Neuron (in vitro differentiated cells): ENCODE results near the gene A4GALT.
"Not testable (repeated sequence)": the region's sequence is repeated elsewhere in the genome, so short reads cannot be mapped to it uniquely, and the experiment has no call there.

Experiments used
- H2AFZ ChIP-seq: one replicate; pipeline ENCODE4 v1.6.1; 2013; ENCODE audit warnings: low read depth, mild to moderate bottlenecking, inconsistent platforms, low read length, moderate library complexity
- H3K27me3 ChIP-seq: one replicate; pipeline ENCODE4 v1.6.1; 2013; ENCODE audit warnings: low read length; ENCODE audit not compliant: insufficient read depth
- H3K36me3 ChIP-seq: one replicate; pipeline ENCODE4 v1.6.1; 2013; ENCODE audit warnings: low read length; ENCODE audit not compliant: insufficient read depth
- H3K4me1 ChIP-seq: one replicate; pipeline ENCODE4 v1.6.1; 2013; ENCODE audit warnings: low read length; ENCODE audit not compliant: insufficient read depth
- H3K4me3 ChIP-seq: 2 replicates; pipeline ENCODE4 v1.5.1; 2013; ENCODE audit warnings: mild to moderate bottlenecking, low read length, moderate library complexity
- H3K9me3 ChIP-seq: one replicate; pipeline ENCODE4 v1.6.1; 2013; ENCODE audit warnings: low read length

The A4GALT gene

DNA sequence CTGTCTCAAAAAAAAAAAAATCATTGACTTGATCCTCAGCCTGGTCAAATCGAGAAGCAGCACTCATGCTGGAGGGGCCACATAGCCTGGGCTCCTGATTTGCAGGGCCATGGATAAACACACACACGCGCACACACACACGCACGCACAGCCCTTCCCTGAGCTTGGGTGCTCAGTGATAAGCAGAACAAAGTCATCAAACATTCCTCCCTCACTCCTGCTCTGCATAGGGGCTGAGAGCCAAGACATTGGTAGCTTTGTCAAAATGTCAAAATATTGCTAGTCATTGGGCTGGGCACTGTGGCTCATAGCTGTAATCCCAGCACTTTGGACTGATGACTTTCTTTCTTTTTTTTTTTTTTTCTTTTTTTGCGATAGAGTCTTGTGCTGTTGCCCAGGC, 34.0 kb upstream of the A4GALT start:
- no peaks in the 10 kb centered on the region for H3K9me3 ChIP-seq
- H3K4me1 ChIP-seq, result no peaks in the 10 kb centered on the region
- no peak overlapping the region for H3K4me3 ChIP-seq
- peaks cover 14% of the 10 kb centered on the region for H3K27me3 ChIP-seq
- no peaks in the 10 kb centered on the region for H3K36me3 ChIP-seq
- H2AFZ ChIP-seq, result no peak overlapping the region

DNA sequence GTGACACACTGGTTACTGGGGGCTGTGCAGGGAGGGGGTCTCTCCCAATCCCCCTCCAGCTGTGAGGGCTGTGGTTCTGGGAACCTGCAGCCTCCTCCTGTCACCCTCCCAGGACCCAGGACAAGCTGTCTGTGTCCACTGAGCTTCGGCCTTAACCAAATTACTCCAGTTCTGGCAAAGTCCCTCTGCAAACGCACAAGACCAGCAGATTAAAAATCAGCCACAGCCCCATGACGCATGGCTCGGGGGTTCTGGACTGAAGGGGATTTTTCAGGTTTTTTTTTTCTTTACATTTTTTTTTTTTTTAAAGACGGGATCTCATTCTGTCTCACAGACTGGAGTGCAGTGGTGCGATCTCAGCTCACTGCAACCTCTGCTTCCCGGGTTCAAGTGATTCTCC, 32.2 kb upstream of the A4GALT start:
- Histone ChIP-seq H3K36me3 (no peaks in the 10 kb centered on the region), H3K9me3 (no peaks in the 10 kb centered on the region), H2AFZ (no peak overlapping the region), H3K4me3 (no peak overlapping the region), H3K4me1 (peaks cover 4% of the 10 kb centered on the region), H3K27me3 (peaks cover 4% of the 10 kb centered on the region)

DNA sequence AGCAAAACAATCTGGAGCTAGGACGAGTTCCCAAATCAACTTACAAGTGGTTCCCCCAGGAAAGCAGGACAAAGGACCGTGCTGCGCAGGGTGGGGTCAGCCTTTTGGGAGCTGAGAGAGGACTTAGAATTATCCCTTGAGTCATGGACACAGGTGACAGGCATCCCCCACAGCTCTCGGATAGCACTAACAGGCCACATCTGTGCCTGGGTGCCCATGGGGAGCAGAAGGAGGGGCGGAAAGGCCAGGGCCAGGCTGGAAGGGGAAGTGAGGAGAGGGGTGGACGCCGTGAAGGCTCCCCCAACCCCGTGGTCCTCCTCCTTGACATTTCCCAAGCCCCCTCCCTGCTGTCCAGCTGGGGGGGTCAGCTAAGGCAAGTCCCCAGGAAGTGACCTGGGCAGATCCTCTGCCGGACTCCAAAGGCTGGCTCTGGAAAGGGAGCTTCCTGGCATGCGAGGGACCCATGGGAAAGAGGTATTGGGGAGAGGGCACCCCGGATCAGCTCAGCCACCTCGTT, 31.6 kb upstream of the A4GALT start:
- Histone ChIP-seq H3K4me1 (peaks cover 4% of the 10 kb centered on the region), H3K9me3 (no peaks in the 10 kb centered on the region), H3K27me3 (no peaks in the 10 kb centered on the region), H3K4me3 (no peak overlapping the region), H2AFZ (no peak overlapping the region), H3K36me3 (no peaks in the 10 kb centered on the region)

DNA sequence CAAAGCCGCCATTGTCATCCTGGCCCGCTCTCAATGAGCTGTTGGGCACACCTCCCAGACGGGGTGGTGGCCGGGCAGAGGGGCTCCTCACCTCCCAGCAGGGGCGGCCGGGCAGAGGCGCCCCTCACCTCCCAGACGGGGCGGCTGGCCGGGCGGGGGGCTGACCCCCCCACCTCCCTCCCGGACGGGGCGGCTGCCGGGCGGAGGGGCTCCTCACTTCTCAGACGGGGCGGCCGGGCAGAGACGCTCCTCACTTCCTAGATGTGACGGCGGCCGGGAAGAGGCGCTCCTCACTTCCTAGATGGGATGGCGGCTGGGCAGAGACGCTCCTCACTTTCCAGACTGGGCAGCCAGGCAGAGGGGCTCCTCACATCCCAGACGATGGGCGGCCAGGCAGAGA, 29.8 kb upstream of the A4GALT start:
- H3K27me3 ChIP-seq, H3K4me1 ChIP-seq, H2AFZ ChIP-seq, H3K36me3 ChIP-seq, H3K4me3 ChIP-seq, H3K9me3 ChIP-seq: not testable (repeated sequence)

DNA sequence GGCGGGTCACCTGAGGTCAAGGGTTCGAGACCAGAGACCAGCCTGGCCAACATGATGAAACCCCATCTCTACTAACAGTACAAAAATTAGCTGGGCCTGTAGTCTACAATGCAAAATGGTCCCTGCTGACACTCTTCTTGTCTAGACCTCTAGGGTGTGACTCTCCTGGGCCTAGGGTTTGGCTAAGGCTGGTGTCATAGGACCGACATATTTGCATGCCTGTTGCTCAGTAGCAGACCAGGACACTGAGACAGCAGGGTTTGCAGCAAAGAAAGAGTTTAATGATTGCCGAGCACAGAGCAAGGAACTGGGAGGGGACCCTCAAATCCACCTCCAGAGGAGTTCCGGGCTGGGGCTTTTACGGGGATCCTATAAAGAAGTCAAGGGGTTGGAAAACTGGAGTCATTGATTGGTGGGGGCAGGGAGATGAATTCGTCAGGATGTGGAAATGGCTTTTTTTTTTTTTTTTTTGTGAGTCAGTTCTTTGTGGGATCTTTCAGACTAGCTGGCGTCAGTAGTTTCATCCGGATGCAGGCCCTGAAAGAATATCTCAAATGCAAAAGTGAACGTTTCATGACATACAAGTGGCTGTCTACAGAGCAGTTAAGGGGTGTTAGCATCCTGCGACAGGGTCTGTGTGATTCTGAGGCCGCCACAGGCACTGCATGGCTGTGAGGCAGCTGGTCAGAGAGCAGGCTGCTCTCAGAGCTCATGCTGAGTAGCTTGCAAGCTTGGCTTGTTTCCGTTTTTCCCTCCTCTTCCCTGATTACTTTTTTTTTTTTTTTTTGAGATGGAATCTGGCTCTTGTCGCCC, 27.2 kb upstream of the A4GALT start:
- no peak overlapping the region for H2AFZ ChIP-seq
- no peaks in the 10 kb centered on the region for H3K36me3 ChIP-seq
- H3K9me3 ChIP-seq, result no peaks in the 10 kb centered on the region
- no peak overlapping the region for H3K4me3 ChIP-seq
- H3K4me1 ChIP-seq, result peaks cover 10% of the 10 kb centered on the region
- no peaks in the 10 kb centered on the region for H3K27me3 ChIP-seq

DNA sequence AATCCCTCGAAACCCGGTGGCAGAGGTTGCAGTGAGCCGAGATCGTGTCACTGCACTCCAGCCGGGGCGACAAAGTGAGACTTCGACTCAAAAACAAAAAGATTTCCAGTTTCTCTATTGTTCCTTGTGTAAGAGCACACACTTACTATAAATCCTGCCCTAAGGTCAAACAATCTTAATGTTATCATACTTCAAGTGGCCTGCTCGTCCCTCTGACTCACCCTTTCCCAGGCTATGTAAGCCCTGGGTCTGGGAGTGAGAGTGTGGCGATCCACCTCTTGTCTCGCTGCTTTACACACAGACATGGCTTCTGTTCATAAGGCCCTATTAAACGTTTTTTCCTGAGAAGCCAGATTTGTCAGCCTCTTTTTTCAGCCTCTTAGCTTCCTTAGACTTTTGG, 24.4 kb upstream of the A4GALT start:
- H3K9me3 ChIP-seq, result no peaks in the 10 kb centered on the region
- H3K4me3 ChIP-seq, result no peak overlapping the region
- H2AFZ ChIP-seq, result no peak overlapping the region
- H3K36me3 ChIP-seq, result no peaks in the 10 kb centered on the region
- no peaks in the 10 kb centered on the region for H3K27me3 ChIP-seq
- H3K4me1 ChIP-seq, result peaks cover 10% of the 10 kb centered on the region

DNA sequence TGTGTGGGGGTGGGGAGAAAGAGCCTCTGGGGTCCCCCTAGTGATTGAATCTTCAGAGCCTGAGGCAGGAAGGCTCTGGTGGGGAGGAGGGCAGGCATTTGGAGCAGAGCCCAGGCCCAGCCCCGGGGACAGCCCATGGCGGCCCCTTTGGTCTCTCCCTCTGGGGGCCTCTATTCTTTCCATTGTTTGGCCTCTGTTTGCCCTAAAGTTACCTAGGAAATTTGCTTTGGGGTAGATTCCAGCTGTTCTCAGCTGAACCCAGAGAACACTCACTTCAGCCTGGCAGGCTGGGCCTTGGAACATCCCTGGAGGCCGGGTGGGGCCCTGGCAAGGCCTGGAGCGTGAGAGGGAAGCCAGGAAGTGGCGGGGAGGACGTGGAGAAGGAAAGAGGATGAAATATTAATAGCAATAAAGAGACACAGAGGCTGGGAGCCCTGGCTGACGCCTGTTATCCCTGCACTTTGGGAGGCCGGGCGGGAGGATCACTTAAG, 22.9 kb upstream of the A4GALT start:
- no peak overlapping the region for H2AFZ ChIP-seq
- H3K9me3 ChIP-seq, result no peaks in the 10 kb centered on the region
- H3K4me3 ChIP-seq, result no peak overlapping the region
- no peaks in the 10 kb centered on the region for H3K27me3 ChIP-seq
- peaks cover 6% of the 10 kb centered on the region for H3K4me1 ChIP-seq
- H3K36me3 ChIP-seq, result no peaks in the 10 kb centered on the region

DNA sequence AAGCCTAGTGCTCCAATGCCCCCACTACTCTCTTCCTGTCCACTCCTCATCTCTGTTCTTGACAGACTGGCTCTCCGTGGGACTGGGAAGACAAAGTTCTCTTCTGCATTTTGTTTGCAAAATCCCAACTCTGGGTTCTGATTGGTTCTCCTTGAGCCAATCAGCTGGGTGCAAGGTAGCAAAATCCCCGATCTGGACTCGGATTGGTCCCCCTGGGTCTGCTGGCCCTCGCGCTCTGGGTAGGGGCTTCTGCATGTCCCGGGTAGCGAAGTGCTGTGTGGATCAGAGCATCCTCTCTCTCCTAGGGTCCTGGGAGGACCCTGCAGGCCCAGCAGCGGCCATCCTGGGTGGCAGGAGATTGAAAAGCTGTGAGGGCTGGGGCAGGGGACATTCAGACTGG, 22.3 kb upstream of the A4GALT start:
- Histone ChIP-seq H2AFZ (no peak overlapping the region), H3K4me1 (peaks cover 6% of the 10 kb centered on the region), H3K27me3 (no peaks in the 10 kb centered on the region), H3K9me3 (no peaks in the 10 kb centered on the region), H3K36me3 (no peaks in the 10 kb centered on the region), H3K4me3 (no peak overlapping the region)

DNA sequence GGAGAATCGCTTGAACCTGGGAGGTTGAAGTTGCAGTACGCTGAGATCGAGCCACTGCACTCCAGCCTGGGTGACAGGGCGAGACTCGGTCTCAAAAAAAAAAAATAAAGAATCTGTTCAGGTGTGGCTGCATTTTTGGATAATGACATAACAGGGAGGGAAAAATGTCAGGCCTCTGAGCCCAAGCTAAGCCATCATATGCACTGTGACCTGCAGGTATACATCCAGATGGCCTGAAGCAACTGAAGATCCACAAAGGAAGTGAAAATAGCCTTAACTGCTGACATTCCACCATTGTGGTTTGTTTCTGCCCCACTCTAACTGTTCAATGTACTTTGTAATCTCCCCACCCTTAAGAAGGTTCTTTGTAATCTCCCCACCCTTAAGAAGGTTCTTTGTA, 19.6 kb upstream of the A4GALT start:
- not testable (repeated sequence) for H3K27me3 ChIP-seq, H2AFZ ChIP-seq, H3K4me3 ChIP-seq, H3K4me1 ChIP-seq, H3K9me3 ChIP-seq, H3K36me3 ChIP-seq

DNA sequence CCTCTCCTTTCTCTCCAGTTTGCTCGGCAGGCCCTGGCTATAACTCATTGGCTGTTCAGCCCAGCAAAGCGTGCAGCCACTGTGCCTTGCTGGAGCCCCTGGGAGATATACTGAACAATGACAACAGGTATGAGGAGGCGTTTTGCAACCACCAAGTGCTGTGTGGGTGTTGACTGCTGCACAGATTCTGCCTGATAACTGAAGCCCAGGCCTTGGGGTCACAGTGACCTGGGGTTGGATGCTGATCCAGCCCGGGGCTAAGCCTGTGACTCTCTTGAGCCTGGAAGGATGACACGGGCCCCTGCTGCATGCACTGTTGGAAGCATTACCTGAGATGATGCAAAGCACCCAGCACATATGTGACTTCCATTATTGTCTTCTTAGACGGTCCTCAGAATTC, 13.7 kb upstream of the A4GALT start:
- H3K9me3 ChIP-seq, result no peaks in the 10 kb centered on the region
- no peak overlapping the region for H3K4me3 ChIP-seq
- no peaks in the 10 kb centered on the region for H3K36me3 ChIP-seq
- H3K27me3 ChIP-seq, result peaks cover 3% of the 10 kb centered on the region
- no peak overlapping the region for H2AFZ ChIP-seq
- no peaks in the 10 kb centered on the region for H3K4me1 ChIP-seq

DNA sequence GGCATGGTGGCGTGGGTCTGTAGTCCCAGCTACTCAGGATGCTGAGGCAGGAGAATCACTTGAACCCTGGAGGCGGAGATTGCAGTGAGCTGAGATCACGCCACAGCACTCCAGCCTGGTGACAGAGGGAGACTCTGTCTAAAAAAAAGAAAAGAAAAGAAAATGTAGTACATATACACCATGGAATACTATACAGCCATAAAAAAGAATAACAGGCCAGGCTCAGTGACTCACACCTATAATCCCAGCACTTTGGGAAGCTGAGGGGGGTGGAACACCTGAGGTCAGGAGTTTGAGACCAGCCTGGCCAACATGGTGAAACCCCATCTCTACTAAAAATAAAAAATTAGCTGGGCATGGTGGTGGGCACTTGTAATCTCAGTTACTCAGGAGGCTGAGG, 12.7 kb upstream of the A4GALT start:
- H3K9me3 ChIP-seq, H3K36me3 ChIP-seq: not testable (repeated sequence)

DNA sequence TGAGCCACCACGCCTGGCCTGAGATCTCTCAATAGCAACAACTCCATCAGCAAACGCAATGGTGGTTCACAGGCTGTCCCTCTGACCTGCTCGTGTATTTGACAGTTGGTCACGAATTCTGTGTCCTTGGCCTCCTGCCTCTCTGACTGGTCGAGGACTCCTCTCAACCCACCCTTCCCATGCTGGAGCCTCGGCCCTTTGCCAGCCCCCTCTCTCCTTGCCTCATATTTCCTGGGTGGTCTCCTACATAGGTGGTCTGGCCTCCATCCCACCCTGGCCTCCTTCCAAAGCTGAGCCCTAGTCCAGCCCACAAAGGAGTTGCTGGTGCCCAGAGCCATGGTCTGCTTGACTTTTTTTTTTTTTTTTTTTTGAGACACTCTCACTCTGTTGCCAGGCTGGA, 11.4 kb upstream of the A4GALT start:
- Histone ChIP-seq H3K36me3 (no peaks in the 10 kb centered on the region), H3K27me3 (peaks cover 3% of the 10 kb centered on the region), H3K9me3 (no peaks in the 10 kb centered on the region), H3K4me1 (no peaks in the 10 kb centered on the region), H3K4me3 (no peak overlapping the region), H2AFZ (no peak overlapping the region)

More for the DNA sequence above, 12.7 kb upstream of the A4GALT start:
- not testable (repeated sequence) for H3K4me3 ChIP-seq, H3K4me1 ChIP-seq, H2AFZ ChIP-seq, H3K27me3 ChIP-seq

DNA sequence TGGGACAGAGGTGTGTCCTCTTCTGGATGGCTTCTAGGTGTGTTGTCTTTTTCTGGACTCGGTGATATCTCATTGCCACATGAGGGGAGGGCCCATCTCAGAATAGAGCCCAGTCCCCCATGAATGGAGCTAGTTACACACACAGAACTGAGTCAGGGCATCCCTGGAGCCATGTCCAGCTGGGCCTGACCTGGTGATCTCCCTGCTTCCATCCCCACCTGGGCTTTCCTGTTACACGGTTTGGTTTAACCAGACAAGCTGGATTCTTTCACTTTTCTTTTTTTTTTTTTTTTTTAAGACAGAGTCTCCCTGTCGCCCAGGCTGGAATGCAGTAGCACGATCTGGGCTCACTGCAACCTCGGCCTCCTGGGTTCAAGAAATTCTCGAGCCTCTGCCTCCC, 6.1 kb upstream of the A4GALT start:
- H3K36me3 ChIP-seq, result no peaks in the 10 kb centered on the region
- peaks cover 12% of the 10 kb centered on the region for H3K27me3 ChIP-seq
- H3K9me3 ChIP-seq, result no peaks in the 10 kb centered on the region
- no peak overlapping the region for H3K4me3 ChIP-seq
- no peak overlapping the region for H2AFZ ChIP-seq
- H3K4me1 ChIP-seq, result no peaks in the 10 kb centered on the region
